Activated naive CD4-positive, alpha-beta T cell treated with anti-CD3 and anti-CD28 coated beads, Interleukin-2, amount 10 ng/mL, durations not matched to agents 7 days and 5 days (primary cell): ENCODE data around the gene HYAL4.
"Not testable (repeated sequence)": the region's sequence is repeated elsewhere in the genome, so short reads cannot be mapped to it uniquely, and the experiment has no call there.

ENCODE experiments used
- CTCF ChIA-PET: fragments of 350-600 bp; sonication (Branson Sonifier 250); formaldehyde crosslinking; loops from one replicate; lab custom pipeline; 2021; ENCODE audit warnings: antibody characterized with exemption; lab: Charles Lee
- DNase-seq: peaks from one replicate; pipeline ENCODE4 v3.0.0-alpha.2; 2020
- H3K27ac Mint-ChIP-seq: one replicate; pipeline ENCODE4 v1.8.0; 2021; ENCODE audit warnings: mild to moderate bottlenecking, moderate library complexity, mixed read lengths
- H3K27me3 Mint-ChIP-seq: one replicate; pipeline ENCODE4 v1.8.0; 2021; ENCODE audit warnings: mild to moderate bottlenecking, mixed read lengths
- H3K36me3 Mint-ChIP-seq: one replicate; pipeline ENCODE4 v1.8.0; 2021; ENCODE audit warnings: mixed read lengths
- H3K4me1 Mint-ChIP-seq: one replicate; pipeline ENCODE4 v1.8.0; 2021; ENCODE audit warnings: mixed read lengths
- H3K4me3 Mint-ChIP-seq: one replicate; pipeline ENCODE4 v1.8.0; 2021; ENCODE audit warnings: mild to moderate bottlenecking, moderate library complexity, mixed read lengths
- H3K9me3 Mint-ChIP-seq: one replicate; pipeline ENCODE4 v1.8.0; 2021; ENCODE audit warnings: mixed read lengths

HYAL4 gene

DNA sequence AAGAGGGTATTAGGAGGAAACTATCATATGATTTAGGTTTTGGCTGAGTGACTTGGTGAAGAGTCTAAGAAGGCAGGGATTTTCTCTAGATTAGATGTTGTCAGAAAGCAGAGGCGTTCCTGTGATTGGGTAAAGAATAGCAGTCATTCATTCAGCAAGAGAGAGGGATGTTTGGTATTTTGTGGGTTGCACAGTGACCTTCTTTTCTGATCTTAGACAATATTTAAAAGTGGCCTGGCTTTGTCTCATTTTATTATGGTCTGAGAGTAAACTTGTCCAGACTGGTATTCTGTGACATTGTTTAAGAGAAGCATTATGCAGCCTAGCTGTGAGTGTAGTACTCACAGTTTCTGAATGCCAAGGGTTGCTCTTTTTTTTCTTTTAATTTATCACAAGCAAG is 18.5 kb downstream of the HYAL4 start:
- no peaks in the 10 kb centered on the region for H3K4me1 Mint-ChIP-seq
- H3K36me3 Mint-ChIP-seq, result no peaks in the 10 kb centered on the region
- H3K27ac Mint-ChIP-seq, result no peak overlapping the region
- no peak for DNase-seq
- H3K27me3 Mint-ChIP-seq, result no peaks in the 10 kb centered on the region
- CTCF ChIA-PET, result interaction anchor here (1.3 to 3.3 kb wide), 2 partner anchors 65 to 282 kb away, joined by 4 to 39 read pairs; no protein-coding TSS in a partner anchor
- H3K4me3 Mint-ChIP-seq, result no peak overlapping the region
- H3K9me3 Mint-ChIP-seq, result no peaks in the 10 kb centered on the region

DNA sequence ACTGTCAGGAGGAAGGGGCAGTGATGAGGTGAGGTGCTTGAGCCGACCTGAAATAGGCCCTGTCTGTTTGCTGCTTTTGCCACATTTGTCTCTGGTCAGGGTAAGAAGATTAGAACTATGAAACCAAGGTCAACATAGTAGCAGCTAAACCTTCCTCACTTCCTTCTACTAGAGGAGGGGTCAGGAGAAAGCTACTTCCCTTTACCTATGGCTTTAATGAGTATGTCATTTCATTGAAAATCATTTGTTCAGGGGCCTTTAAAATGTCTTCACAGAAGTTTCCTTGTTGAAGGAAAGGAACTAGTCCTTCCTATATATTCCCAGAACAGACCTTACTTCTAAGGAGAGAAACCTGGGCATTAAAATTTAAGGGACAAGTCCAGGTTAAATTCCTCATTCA is 19.0 kb downstream of the HYAL4 start:
- Mint-ChIP-seq H3K27me3 (no peaks in the 10 kb centered on the region), H3K4me3 (no peak overlapping the region)
- CTCF ChIA-PET, result interaction anchor here (1.3 to 3.3 kb wide), 6 partner anchors 15 to 283 kb away, joined by 4 to 39 read pairs (median 6); no protein-coding TSS in a partner anchor

DNA sequence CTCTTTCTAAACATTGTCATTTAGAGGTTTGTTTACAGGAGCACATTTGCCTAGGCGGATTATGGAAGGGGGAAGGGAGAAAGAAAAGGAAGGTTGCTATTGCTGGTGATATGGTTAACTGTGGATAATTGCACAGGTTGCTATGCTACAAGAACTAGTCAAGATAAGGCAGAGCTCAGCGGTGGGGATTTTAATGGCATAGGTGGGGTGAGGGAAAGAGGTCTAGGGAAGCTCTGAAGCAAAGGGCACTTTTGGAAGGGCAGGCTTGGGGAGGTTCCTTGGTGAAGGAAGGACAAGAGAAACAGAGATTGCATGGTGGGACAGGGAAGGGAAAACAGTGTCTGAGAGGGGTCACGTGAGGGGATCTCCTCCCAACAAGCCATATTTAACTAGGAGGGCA is 19.5 kb downstream of the HYAL4 start:
- no peak for DNase-seq
- Mint-ChIP-seq H3K4me3 (no peak overlapping the region), H3K27me3 (no peaks in the 10 kb centered on the region), H3K4me1 (no peaks in the 10 kb centered on the region), H3K36me3 (no peaks in the 10 kb centered on the region), H3K9me3 (no peaks in the 10 kb centered on the region), H3K27ac (no peak overlapping the region)
- CTCF ChIA-PET, result interaction anchor here (1.0 to 3.3 kb wide), 13 partner anchors 15 to 370 kb away, joined by 3 to 39 read pairs (median 4); no protein-coding TSS in a partner anchor

More for the DNA sequence above, 19.0 kb downstream of the HYAL4 start:
- no peaks in the 10 kb centered on the region for H3K4me1 Mint-ChIP-seq
- H3K36me3 Mint-ChIP-seq, result no peaks in the 10 kb centered on the region
- no peak for DNase-seq
- no peak overlapping the region for H3K27ac Mint-ChIP-seq
- H3K9me3 Mint-ChIP-seq, result no peaks in the 10 kb centered on the region

DNA sequence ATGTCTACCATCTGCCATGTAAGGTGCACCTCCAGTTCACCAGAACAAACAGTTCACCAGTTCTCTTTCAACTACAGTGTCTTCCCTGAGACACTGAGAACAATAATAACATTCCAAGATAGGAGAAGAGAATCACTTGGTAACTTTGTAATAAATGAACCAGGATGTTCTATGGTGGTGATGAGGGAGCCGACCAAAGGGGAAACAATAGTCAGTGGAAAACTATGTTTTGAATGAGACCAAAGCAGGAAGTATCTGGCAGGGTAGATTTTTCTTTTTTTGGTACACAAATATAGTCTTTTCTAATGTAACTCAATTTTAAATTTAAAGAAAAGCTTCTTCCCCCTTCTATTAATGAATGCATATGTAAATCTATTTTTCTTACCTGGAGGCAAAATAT is 20.0 kb downstream of the HYAL4 start:
- DNase-seq, result no peak
- Mint-ChIP-seq H3K36me3 (no peaks in the 10 kb centered on the region), H3K27me3 (no peaks in the 10 kb centered on the region), H3K27ac (no peak overlapping the region), H3K4me3 (no peak overlapping the region), H3K4me1 (no peaks in the 10 kb centered on the region), H3K9me3 (no peaks in the 10 kb centered on the region)
- CTCF ChIA-PET, result interaction anchor here (0.7 to 3.3 kb wide), 18 partner anchors 8 to 371 kb away, joined by 3 to 39 read pairs (median 4); no protein-coding TSS in a partner anchor

DNA sequence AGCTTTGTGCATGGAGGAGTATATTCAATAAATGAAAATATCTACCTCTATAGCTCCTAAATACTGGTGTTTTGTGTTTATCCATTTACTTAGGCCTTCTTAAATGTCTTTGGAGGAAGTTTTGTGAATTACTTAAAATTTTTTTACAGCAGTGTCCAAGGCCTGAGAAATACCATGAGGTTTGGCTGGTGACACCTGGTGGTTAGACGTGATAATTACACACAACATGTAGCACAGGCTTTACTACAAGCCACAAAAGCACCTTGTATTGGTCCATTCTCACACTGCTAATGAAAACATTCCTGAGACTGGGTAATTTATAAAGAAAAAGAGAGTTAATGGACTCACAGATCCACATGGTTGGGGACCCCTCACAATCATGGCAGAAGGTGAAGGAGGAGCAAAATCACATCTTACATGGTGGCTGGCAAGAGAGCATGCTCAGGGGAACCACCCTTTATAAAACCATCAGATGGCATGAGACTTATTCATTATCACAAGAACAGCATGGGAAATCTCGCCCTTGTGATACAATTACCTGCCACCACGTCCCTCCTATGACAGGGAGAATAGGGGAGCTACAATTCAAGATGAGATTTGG is 20.6 kb downstream of the HYAL4 start:
- H3K27ac Mint-ChIP-seq, result no peak overlapping the region
- H3K9me3 Mint-ChIP-seq, result no peaks in the 10 kb centered on the region
- H3K36me3 Mint-ChIP-seq, result no peaks in the 10 kb centered on the region
- H3K27me3 Mint-ChIP-seq, result no peaks in the 10 kb centered on the region
- peak; percentile 48 for DNase-seq
- H3K4me1 Mint-ChIP-seq, result no peaks in the 10 kb centered on the region
- no peak overlapping the region for H3K4me3 Mint-ChIP-seq
- CTCF ChIA-PET, result interaction anchor here (0.7 to 3.3 kb wide), 19 partner anchors 8 to 371 kb away, joined by 3 to 39 read pairs (median 4); no protein-coding TSS in a partner anchor

DNA sequence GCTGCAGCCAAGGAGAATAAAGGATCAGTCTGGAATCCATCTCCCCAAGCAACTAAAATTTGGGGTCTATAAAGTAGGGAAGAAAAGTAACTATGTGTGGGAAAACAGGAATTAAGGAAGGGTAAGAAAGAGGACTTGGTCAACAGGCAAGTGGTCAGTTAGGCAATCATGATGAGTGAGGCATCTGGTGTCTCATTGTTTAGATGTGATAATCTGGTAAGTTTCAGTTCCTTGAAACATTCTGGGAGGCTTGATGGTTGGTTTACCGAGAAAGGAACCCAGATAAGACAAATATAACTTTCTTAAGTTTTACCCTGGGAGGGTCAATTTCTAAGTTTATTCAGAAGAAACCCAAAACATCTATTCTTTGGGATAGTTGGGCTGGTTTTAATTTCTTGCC is 22.3 kb downstream of the HYAL4 start:
- Mint-ChIP-seq H3K27ac (no peak overlapping the region), H3K36me3 (no peaks in the 10 kb centered on the region), H3K4me3 (no peak overlapping the region), H3K4me1 (no peaks in the 10 kb centered on the region), H3K27me3 (peaks cover under 1% of the 10 kb centered on the region), H3K9me3 (no peaks in the 10 kb centered on the region)
- DNase-seq, result no peak
- CTCF ChIA-PET, result interaction anchor here (1.2 kb wide), 1 partner anchor 185 kb away, joined by 4 read pairs; no protein-coding TSS in a partner anchor

DNA sequence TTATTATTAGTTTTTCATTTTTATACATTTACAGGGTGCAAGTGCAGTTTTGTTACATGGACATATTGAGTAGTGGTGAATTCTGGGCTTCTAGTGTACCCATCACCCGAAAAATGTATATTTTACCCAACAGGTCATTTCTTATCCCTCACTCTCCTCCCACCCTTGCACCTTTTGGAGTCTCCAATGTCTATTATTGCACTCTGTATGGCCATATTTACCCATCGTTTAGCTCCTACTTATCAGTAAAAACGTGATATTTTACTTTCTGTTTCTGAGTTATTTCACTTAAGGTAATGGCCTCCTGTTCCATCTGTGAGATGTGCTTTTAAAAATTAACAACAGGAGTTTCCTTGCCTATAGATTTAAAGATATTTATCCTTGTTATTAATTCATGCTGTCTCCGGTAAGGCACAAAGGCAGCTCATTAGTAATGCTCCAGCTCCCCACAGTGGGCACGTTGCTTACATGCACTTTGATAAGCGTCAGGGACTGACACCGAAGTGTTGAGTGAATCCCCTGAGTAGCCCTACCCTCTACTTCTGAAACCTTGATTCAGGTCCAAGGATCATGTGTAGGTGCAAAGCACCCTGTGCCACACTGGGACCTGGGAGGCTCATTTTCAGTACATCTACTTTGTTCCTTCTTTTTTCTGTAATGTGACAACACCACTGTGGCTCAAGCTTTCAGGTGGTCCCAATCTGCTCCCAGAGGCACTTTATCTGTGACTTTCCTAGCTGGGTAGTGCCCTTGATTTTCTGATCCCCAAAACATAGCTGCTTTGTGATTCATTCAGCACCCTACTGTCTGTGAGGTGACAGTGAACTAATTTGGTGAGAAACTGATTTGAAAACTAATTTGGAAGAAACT is 27.3 kb downstream of the HYAL4 start:
- no peaks in the 10 kb centered on the region for H3K9me3 Mint-ChIP-seq
- CTCF ChIA-PET, result interaction anchor here (0.7 to 1.9 kb wide), 11 partner anchors 19 to 378 kb away, joined by 3 to 11 read pairs (median 3); partner anchors contain the start of gene WASL
- H3K36me3 Mint-ChIP-seq, result no peaks in the 10 kb centered on the region
- peak; percentile 55 for DNase-seq
- peaks cover 3% of the 10 kb centered on the region for H3K27me3 Mint-ChIP-seq
- no peak overlapping the region for H3K27ac Mint-ChIP-seq
- H3K4me1 Mint-ChIP-seq, result no peaks in the 10 kb centered on the region
- no peak overlapping the region for H3K4me3 Mint-ChIP-seq

DNA sequence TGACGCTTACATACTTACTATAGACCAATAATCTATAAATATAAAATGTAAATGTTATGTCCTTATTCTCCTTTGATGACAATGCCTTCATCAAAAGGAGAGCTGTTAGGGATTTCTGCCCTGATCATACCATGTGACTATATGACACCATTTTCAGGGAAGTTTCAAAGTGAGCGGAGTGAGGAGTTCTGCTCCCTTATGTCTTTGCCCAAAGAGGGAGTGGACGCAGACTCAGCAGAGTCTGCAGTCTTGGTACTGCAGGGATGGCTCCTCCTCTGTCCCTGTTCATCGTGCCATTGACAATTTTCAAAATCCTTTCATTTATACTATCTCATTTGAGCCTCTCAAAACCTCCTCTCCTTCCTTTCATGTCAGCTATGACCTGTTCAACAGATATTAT is 27.9 kb downstream of the HYAL4 start:
- CTCF ChIA-PET, result interaction anchor here (0.9 to 1.9 kb wide), 7 partner anchors 75 to 378 kb away, joined by 3 to 11 read pairs (median 6); partner anchors contain the start of gene WASL
- no peak for DNase-seq

DNA sequence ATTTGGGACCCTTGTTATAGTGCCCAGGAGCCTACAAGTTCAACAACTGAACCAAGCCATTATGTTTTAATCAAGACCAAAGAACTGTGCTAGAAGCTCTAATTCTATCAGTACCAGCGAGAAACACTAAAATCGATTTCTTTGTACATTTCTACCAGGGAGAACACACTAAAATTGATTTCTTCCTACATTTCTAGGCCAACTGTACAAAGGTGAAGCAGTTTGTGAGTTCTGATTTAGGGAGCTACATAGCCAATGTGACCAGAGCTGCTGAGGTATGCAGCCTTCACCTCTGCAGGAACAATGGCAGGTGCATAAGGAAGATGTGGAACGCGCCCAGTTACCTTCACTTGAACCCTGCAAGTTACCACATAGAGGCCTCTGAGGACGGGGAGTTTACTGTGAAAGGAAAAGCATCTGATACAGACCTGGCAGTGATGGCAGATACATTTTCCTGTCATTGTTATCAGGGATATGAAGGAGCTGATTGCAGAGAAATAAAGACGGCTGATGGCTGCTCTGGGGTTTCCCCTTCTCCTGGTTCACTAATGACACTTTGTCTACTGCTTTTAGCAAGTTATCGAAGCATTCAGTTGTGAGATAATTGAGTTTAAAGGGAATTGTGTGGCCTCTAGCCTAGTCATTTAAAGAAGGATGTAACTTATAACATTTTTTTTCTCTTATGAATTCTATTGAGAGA is 31.7 kb downstream of the HYAL4 start:
- H3K4me3 Mint-ChIP-seq, result no peak overlapping the region
- no peak overlapping the region for H3K27ac Mint-ChIP-seq
- H3K27me3 Mint-ChIP-seq, result peaks cover 3% of the 10 kb centered on the region
- H3K36me3 Mint-ChIP-seq, result no peaks in the 10 kb centered on the region
- no peaks in the 10 kb centered on the region for H3K9me3 Mint-ChIP-seq
- CTCF ChIA-PET, result interaction anchor here (1.3 kb wide), 1 partner anchor 11 kb away, joined by 3 read pairs; no protein-coding TSS in a partner anchor
- no peak for DNase-seq
- no peaks in the 10 kb centered on the region for H3K4me1 Mint-ChIP-seq

More for the DNA sequence above, 27.9 kb downstream of the HYAL4 start:
- peaks cover 3% of the 10 kb centered on the region for H3K27me3 Mint-ChIP-seq
- no peaks in the 10 kb centered on the region for H3K36me3 Mint-ChIP-seq
- H3K9me3 Mint-ChIP-seq, result no peaks in the 10 kb centered on the region
- no peaks in the 10 kb centered on the region for H3K4me1 Mint-ChIP-seq
- H3K4me3 Mint-ChIP-seq, result no peak overlapping the region
- H3K27ac Mint-ChIP-seq, result no peak overlapping the region

DNA sequence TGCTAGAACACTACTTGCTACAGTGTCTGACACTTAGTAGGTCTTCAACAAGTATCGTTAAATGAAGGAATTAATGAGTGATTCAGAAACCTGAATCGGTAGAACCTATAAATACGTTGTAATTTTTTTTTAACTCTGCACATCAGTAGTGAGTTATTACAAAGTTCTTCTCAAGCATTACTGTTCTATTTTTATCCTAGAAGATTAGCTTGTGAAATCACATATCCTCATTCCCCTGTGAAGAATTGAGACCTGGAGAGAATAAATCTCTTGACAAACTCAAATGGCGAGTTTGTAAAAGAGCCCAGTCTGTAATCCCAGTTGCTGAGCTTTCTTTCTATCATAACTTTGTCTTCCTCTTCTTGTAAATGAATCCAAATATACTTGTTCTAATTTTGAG is 34.7 kb downstream of the HYAL4 start:
- DNase-seq, result no peak
- H3K4me3 Mint-ChIP-seq, result no peak overlapping the region
- peaks cover under 1% of the 10 kb centered on the region for H3K27me3 Mint-ChIP-seq
- CTCF ChIA-PET, result interaction anchor here (0.6 to 2.0 kb wide), 4 partner anchors 9 to 255 kb away, joined by 4 to 5 read pairs (median 4); no protein-coding TSS in a partner anchor
- no peak overlapping the region for H3K27ac Mint-ChIP-seq
- no peaks in the 10 kb centered on the region for H3K36me3 Mint-ChIP-seq
- H3K4me1 Mint-ChIP-seq, result no peaks in the 10 kb centered on the region
- no peaks in the 10 kb centered on the region for H3K9me3 Mint-ChIP-seq

DNA sequence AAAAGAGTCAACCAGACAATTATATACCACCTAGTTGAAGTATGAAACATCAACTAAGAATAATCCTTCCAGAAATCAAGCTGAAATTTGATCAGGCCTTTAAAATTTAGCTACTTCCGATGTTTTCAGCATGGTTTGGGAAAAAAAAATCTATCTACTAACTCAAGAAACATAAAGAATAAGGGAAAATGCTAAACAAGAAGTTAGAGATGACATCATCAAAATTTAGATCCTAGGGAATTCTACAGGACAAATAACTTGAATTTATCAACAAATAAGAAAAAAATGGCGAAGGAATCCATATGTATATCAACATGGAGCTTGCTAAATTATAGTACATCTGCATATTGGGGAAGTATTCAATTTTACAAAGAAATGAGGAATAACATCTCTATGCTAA is 36.3 kb downstream of the HYAL4 start:
- Mint-ChIP-seq H3K4me3 (no peak overlapping the region), H3K4me1 (no peaks in the 10 kb centered on the region), H3K27me3 (peaks cover 3% of the 10 kb centered on the region), H3K9me3 (no peaks in the 10 kb centered on the region), H3K27ac (no peak overlapping the region), H3K36me3 (no peaks in the 10 kb centered on the region)
- CTCF ChIA-PET, result no interaction called here
- no peak for DNase-seq

DNA sequence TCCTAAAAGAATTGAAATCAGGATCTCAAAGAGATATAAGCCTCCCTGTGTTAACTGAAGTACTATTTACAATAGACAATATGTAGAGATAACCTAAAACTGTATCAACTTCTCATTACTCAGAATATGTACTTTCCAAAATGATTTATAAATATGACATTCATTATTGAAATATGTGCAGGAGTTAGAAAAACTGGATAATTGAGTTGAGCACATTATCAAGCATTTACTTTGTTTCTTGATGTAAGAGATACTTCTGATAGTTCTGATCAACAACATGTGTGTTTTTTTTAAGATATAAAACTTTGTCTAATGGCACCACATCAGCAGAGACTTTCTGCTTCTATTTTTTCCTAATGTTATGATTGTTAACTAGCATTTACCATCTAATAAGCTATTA is 38.2 kb downstream of the HYAL4 start:
- Mint-ChIP-seq H3K4me1 (no peaks in the 10 kb centered on the region), H3K27ac (no peak overlapping the region), H3K27me3 (peaks cover 3% of the 10 kb centered on the region), H3K9me3 (no peaks in the 10 kb centered on the region), H3K4me3 (no peak overlapping the region), H3K36me3 (no peaks in the 10 kb centered on the region)
- no peak for DNase-seq
- CTCF ChIA-PET, result no interaction called here

DNA sequence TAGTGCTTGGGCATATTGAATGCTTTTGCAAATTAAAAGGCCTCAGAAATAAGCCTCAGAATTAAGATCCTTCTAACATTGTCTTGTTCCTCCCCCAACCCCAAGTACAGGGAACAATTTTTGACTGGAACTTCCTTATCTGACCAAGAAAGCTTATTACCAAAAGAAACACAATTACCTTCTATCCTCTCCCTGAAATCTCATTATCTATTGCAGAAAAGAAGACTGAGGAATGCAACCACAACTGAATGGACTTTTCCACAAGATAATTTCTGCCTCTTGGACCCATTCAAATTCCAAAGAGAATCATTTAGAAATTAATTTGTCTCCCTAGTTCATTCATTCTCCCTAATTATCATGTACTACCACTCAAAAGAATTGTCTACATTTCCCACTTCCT is 43.2 kb downstream of the HYAL4 start:
- no peaks in the 10 kb centered on the region for H3K9me3 Mint-ChIP-seq

DNA sequence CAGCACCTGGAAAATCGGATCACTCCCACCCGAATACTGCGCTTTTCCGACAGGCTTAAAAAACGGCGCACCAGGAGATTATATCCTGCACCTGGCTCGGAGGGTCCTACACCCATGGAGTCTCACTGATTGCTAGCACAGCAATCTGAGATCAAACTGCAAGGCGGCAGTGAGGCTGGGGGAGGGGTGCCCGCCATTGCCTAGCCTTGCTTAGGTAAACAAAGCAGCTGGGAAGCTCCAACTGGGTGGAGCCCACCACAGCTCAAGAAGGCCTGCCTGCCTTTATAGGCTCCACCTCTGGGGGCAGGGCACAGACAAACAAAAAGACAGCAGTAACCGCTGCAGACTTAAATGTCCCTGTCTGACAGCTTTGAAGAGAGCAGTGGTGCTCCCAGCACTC is 49.8 kb downstream of the HYAL4 start:
- CTCF ChIA-PET, H3K36me3 Mint-ChIP-seq, H3K4me3 Mint-ChIP-seq: not testable (repeated sequence)

More for the DNA sequence above, 43.2 kb downstream of the HYAL4 start:
- DNase-seq, result no peak
- Mint-ChIP-seq H3K27ac (no peak overlapping the region), H3K36me3 (no peaks in the 10 kb centered on the region), H3K27me3 (peaks cover 3% of the 10 kb centered on the region), H3K4me1 (no peaks in the 10 kb centered on the region), H3K4me3 (no peak overlapping the region)
- CTCF ChIA-PET, result interaction anchor here (0.6 kb wide), 1 partner anchor 9 kb away, joined by 4 read pairs; no protein-coding TSS in a partner anchor

More for the DNA sequence above, 49.8 kb downstream of the HYAL4 start:
- H3K9me3 Mint-ChIP-seq, DNase-seq, H3K27ac Mint-ChIP-seq, H3K27me3 Mint-ChIP-seq, H3K4me1 Mint-ChIP-seq: not testable (repeated sequence)
